IPS-20b (cell line): ENCODE measurements around the gene B3GALT4.
"Not testable (repeated sequence)": the region's sequence is repeated elsewhere in the genome, so short reads cannot be mapped to it uniquely, and the experiment has no call there.

Experiments
- H3K27ac ChIP-seq: one replicate; pipeline ENCODE4 v1.5.1; 2013; ENCODE audit warnings: low read length
- H3K27me3 ChIP-seq: 2 replicates; pipeline ENCODE4 v1.6.1; 2013; ENCODE audit warnings: mild to moderate bottlenecking, low read length, inconsistent platforms; ENCODE audit not compliant: insufficient read depth
- H3K36me3 ChIP-seq: 2 replicates; pipeline ENCODE4 v1.6.1; 2013; ENCODE audit warnings: low read depth, mild to moderate bottlenecking, inconsistent platforms, low read length, moderate library complexity; ENCODE audit not compliant: insufficient read depth
- H3K4me1 ChIP-seq: 2 replicates; pipeline ENCODE4 v1.6.1; 2013; ENCODE audit warnings: mild to moderate bottlenecking, control low read depth, inconsistent platforms, low read length, moderate library complexity; ENCODE audit not compliant: insufficient read depth
- H3K4me3 ChIP-seq: 2 replicates; pipeline ENCODE4 v1.5.1; 2013; ENCODE audit warnings: mild to moderate bottlenecking, low read length, inconsistent platforms
- H3K9ac ChIP-seq: 2 replicates; pipeline ENCODE4 v1.6.1; 2013; ENCODE audit warnings: low read depth, mild to moderate bottlenecking, inconsistent platforms, low read length, moderate library complexity
- H3K9me3 ChIP-seq: 2 replicates; pipeline ENCODE4 v1.6.1; 2013; ENCODE audit warnings: mild to moderate bottlenecking, low read depth, low read length, inconsistent platforms; ENCODE audit not compliant: insufficient read depth

B3GALT4 gene

GRCh38 chr6:33249732-33250630 lies 26.9 kb upstream of the B3GALT4 start:
- peak overlapping the region; percentile 61 for H3K27ac ChIP-seq
- H3K4me1 ChIP-seq, result peaks cover 7% of the 10 kb centered on the region; the same call in 1 of the 2 replicates
- peak overlapping the region; percentile 93 for H3K4me3 ChIP-seq
- H3K9me3 ChIP-seq, result no peaks in the 10 kb centered on the region
- peak overlapping the region; percentile 92 for H3K9ac ChIP-seq
- H3K27me3 ChIP-seq, result peaks cover 33% of the 10 kb centered on the region
- H3K36me3 ChIP-seq, result peaks cover 10% of the 10 kb centered on the region

- Histone ChIP-seq H3K4me1 (peaks cover 7% of the 10 kb centered on the region; the same call in 1 of the 2 replicates), H3K27me3 (peaks cover 33% of the 10 kb centered on the region), H3K36me3 (peaks cover 10% of the 10 kb centered on the region), H3K4me3 (no peak overlapping the region), H3K9ac (no peak overlapping the region), H3K9me3 (no peaks in the 10 kb centered on the region), H3K27ac (no peak overlapping the region)
These were observed 26.2 kb upstream of the B3GALT4 start for GRCh38 chr6:33250731-33251130.

- Histone ChIP-seq H3K9me3 (no peaks in the 10 kb centered on the region), H3K27ac (no peak overlapping the region)
These were observed 25.4 kb upstream of the B3GALT4 start for GRCh38 chr6:33251395-33252012.

GRCh38 chr6:33252759-33253158 lies 24.2 kb upstream of the B3GALT4 start:
- no peak overlapping the region for H3K9ac ChIP-seq
- H3K36me3 ChIP-seq, result peaks cover 10% of the 10 kb centered on the region
- H3K4me1 ChIP-seq, result peaks cover 7% of the 10 kb centered on the region; the same call in 1 of the 2 replicates
- no peak overlapping the region for H3K4me3 ChIP-seq
- no peak overlapping the region for H3K27ac ChIP-seq
- H3K9me3 ChIP-seq, result no peaks in the 10 kb centered on the region
- peaks cover 12% of the 10 kb centered on the region for H3K27me3 ChIP-seq

More at GRCh38 chr6:33251395-33252012, 25.4 kb upstream of the B3GALT4 start:
- H3K27me3 ChIP-seq, result peaks cover 25% of the 10 kb centered on the region
- no peak overlapping the region for H3K4me3 ChIP-seq
- H3K36me3 ChIP-seq, result peaks cover 10% of the 10 kb centered on the region
- H3K9ac ChIP-seq, result no peak overlapping the region
- peaks cover 7% of the 10 kb centered on the region; the same call in 1 of the 2 replicates for H3K4me1 ChIP-seq

GRCh38 chr6:33254591-33254990 lies 22.3 kb upstream of the B3GALT4 start:
- H3K4me1 ChIP-seq, result peaks cover 3% of the 10 kb centered on the region; the same call in 1 of the 2 replicates
- no peaks in the 10 kb centered on the region for H3K9me3 ChIP-seq
- H3K36me3 ChIP-seq, result peaks cover 19% of the 10 kb centered on the region
- H3K27me3 ChIP-seq, result no peaks in the 10 kb centered on the region
- H3K9ac ChIP-seq, result no peak overlapping the region
- H3K27ac ChIP-seq, result no peak overlapping the region
- H3K4me3 ChIP-seq, result no peak overlapping the region

GRCh38 chr6:33259032-33259431 lies 17.9 kb upstream of the B3GALT4 start:
- no peaks in the 10 kb centered on the region for H3K4me1 ChIP-seq
- H3K4me3 ChIP-seq, result no peak overlapping the region
- H3K9me3 ChIP-seq, result no peaks in the 10 kb centered on the region
- H3K36me3 ChIP-seq, result peaks cover 33% of the 10 kb centered on the region
- no peak overlapping the region for H3K9ac ChIP-seq
- no peaks in the 10 kb centered on the region for H3K27me3 ChIP-seq
- H3K27ac ChIP-seq, result no peak overlapping the region

GRCh38 chr6:33262490-33262889 lies 14.4 kb upstream of the B3GALT4 start:
- H3K4me3 ChIP-seq, H3K27me3 ChIP-seq, H3K9me3 ChIP-seq, H3K27ac ChIP-seq, H3K4me1 ChIP-seq, H3K9ac ChIP-seq: not testable (repeated sequence)
- peaks cover 61% of the 10 kb centered on the region for H3K36me3 ChIP-seq

- Histone ChIP-seq H3K27me3 (no peaks in the 10 kb centered on the region), H3K4me1 (no peaks in the 10 kb centered on the region), H3K9ac (no peak overlapping the region), H3K36me3 (peaks cover 74% of the 10 kb centered on the region), H3K9me3 (no peaks in the 10 kb centered on the region), H3K27ac (no peak overlapping the region), H3K4me3 (no peak overlapping the region)
These were observed 12.9 kb upstream of the B3GALT4 start for GRCh38 chr6:33264015-33264414.

- peak overlapping the region; percentile 98 for H3K27ac ChIP-seq
- peak overlapping the region; percentile 94 for H3K4me3 ChIP-seq
- no peaks in the 10 kb centered on the region for H3K27me3 ChIP-seq
- peaks cover 76% of the 10 kb centered on the region for H3K36me3 ChIP-seq
- peaks cover 10% of the 10 kb centered on the region for H3K4me1 ChIP-seq
- peak overlapping the region; percentile 98 for H3K9ac ChIP-seq
- no peaks in the 10 kb centered on the region for H3K9me3 ChIP-seq
These were observed 5.8 kb upstream of the B3GALT4 start for GRCh38 chr6:33271117-33271467.

GRCh38 chr6:33271468-33272274 lies 5.3 kb upstream of the B3GALT4 start, which contains the start of the genes RPS18 and VPS52:
Gene RPS18 (plus strand): TSS chr6:33272075. CDS start chr6:33272120, 45 bp downstream.
Gene VPS52 (minus strand): TSS chr6:33271876. CDS start chr6:33271675, 201 bp downstream.
- Histone ChIP-seq H3K4me3 (peak within 1 kb of the TSS; percentile 94), H3K9me3 (no peaks in the 10 kb centered on the region), H3K36me3 (peaks cover 76% of the 10 kb centered on the region), H3K27ac (peak within 1 kb of the TSS; percentile 98), H3K4me1 (peaks cover 13% of the 10 kb centered on the region), H3K9ac (peak within 1 kb of the TSS; percentile 98), H3K27me3 (no peaks in the 10 kb centered on the region)
